HG03457 (cell line): ENCODE results near the gene YARS2.

Experiments used
- ATAC-seq: cut with Tn5 transposase; IDR thresholded peaks from one replicate; pipeline ENCODE4 v1.9.1; 2021; ENCODE audit warnings: moderate number of reproducible peaks; ENCODE audit not compliant: unreplicated experiment

Gene YARS2

DNA sequence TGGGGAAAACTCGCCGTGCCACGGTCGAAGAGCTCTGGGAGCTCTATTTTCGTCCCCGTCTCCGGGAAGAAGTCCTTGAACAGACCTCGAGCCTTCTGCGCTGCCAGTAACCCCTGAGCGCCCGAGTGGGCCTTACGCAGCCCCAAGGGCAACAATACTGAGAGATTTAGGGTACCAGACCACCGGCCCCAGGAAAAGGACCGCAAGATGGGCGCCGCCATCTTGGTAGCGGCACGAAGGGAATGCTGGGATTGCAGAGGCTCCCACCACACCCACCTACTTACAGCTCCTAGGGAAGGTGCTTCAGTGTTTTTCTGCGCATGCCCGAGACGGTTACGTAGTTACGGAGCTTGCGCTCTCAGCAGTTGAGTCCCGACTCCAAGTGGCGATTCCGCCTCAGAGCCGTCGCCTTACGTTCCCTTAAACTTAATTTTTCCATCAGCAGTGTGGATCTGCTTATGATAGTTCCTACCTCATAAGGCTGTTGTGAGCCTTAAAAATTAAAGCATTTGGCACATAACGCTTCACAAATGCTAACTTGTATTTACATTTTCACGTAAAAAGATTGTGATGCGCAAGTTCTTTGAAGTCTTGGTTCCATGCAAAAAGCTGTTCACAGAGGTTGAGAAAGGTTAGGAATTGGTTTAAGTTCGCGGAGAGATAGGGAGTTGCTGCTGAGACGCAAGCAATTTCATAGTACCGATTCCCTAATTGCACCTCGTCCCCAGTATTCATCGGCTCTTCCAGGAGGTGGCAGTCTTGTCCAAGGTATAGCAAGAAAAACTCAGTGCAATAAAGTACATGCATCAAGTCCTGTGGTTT is at the start of gene YARS2:
YARS2 (minus strand) TSS at position 244 of the 822 bp plus-strand sequence; CDS start at position 221, 23 bp downstream.
- peak; percentile 92 for ATAC-seq

DNA sequence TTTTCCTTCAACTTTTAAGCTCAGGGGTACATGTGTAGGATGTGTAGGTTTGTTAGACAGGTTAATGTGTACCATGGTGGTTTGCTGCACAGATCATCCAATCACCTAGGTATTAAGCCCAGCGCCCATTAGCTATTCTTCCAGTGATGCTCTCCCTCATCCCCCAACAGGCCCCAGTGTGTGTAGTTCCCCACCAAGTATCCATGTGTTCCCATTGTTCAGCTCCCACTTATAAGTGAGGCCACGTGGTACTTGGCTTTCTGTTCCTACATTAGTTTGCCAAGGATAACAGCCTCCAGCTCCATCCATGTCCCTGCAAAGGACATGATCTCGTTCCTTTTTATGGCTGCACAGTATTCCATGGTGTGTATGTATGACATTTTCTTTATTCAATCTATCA is 48.6 kb upstream of the YARS2 start:
- no peak for ATAC-seq

GRCh38 chr12:32801269-32801980 is 45.7 kb upstream of the YARS2 start:
- no peak for ATAC-seq

- no peak for ATAC-seq
Observed at GRCh38 chr12:32794281-32794680, 38.6 kb upstream of the YARS2 start.

- no peak for ATAC-seq
Observed at GRCh38 chr12:32789916-32790315, 34.2 kb upstream of the YARS2 start.

GRCh38 chr12:32789446-32789845 is 33.7 kb upstream of the YARS2 start:
- ATAC-seq: no peak

DNA sequence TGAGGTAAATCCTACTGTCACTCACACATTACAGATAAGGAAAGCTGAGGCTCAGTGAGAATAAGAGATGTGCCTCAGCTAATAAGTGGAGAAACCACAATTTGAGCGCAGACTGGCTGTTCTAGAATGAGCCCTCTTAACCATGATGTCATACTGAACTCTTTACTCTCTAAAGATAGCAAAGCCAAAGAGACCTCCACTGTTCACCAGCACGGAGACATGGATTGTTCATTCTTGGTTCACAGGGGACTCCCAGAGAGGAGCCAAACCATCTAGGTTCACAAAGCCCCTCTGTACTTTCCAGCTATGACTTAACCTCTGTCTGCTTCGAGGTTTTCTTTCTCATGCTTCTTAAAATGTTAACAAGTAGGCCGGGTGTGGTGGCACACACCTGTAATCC is 32.7 kb upstream of the YARS2 start:
- no peak for ATAC-seq

DNA sequence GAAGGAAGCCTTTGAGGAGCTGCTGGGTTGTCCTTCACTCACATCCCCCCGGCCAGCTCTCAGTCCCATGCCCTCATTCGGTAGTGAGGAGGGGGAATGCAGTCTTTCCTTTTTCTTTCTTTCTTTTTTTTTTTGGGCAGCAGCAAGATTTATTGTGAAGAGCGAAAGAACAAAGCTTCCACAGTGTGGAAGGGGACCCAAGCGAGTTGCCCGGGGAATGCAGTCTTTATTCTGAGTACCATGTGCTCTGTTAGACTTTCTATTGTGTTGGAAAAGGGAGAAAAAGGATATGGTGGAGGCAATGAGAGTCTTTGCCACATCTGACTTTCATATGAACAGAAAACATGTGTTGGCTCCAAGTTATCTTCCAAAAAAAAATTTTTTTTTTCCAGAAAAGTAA is 29.9 kb upstream of the YARS2 start:
- ATAC-seq: no peak

DNA sequence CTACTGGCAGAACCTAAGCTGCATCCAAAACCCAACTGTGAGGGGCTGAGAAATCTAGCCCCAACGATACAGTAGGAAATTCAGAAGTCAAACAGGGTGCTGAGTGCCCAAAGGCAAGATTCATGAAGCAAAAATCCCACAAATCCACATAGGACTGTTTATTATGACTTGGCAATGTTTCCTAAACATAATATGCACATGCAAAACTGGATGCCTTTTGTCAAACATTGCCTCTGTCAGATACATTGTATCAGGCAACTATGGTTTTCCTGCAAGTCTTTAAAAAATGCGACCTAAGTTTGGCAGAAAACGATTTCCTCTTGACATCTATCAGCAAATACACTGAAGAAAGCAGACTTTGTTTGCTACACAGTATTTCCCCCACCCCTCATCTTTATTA is 27.3 kb upstream of the YARS2 start:
- ATAC-seq: no peak

DNA sequence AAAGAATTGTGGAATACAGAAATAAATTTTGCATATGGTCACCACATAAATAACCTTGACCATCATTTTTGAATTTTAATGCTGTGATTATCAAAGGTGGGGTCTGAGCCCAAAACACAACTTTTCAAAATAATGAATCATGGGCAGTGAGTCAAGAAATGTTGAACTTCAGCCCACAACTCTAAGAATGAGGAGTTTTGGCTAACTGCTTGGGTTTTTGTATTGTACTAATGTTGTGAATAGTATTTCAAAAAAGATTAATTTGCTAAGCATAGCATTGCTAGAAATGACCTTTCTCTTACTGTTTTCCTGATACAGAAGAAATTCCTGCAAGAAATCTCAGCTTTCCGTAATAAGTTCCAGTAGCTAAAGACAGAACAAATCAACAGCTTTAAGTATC is 24.4 kb upstream of the YARS2 start:
- ATAC-seq: no peak

DNA sequence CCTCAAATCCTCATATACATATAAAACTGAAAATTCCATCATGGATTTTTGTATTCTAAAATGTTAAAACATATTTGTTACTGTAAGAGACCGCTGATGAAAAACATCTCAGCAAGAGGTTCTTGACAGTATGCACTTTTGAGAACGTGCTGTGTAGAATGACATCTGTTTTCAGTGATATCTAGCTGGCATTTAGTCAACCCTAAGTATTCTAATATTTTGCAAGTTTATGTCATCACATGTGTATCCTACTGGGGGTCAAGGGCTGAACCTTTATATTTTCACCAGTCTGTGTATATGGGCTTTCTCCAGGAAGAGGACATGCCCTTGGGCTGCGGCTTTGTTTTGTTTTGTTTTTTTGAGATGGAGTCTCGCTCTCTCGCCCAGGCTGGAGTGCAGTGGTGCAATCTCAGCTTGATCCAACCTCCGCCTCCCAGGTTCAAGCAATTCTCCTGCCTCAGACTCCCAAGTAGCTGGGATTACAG is 22.0 kb upstream of the YARS2 start:
- no peak for ATAC-seq

- no peak for ATAC-seq
Observed at GRCh38 chr12:32777159-32777558, 21.5 kb upstream of the YARS2 start.

GRCh38 chr12:32776258-32776657 is 20.6 kb upstream of the YARS2 start:
- no peak for ATAC-seq

- no peak for ATAC-seq
Observed at GRCh38 chr12:32773691-32774090, 18.0 kb upstream of the YARS2 start.

- ATAC-seq: no peak
Observed at GRCh38 chr12:32770141-32770540, 14.4 kb upstream of the YARS2 start.

DNA sequence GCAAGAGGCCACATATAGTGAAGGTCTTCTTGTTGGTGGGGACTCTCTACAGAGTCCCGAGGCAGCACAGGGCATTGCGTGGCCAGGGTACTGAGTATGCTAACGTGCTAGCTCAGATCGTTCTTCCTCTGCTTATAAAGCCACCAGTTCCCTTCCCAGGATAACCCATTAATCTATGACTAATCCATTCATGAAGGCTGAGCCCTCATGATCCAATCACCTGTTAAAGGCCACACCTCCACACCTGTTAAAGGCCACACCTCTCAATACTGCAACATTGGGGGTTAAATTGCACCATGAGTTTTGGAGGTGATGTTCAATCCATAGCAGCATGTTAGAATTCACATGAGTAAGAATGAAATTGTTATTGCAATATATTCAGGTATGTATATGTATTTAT is 12.8 kb upstream of the YARS2 start:
- no peak for ATAC-seq

DNA sequence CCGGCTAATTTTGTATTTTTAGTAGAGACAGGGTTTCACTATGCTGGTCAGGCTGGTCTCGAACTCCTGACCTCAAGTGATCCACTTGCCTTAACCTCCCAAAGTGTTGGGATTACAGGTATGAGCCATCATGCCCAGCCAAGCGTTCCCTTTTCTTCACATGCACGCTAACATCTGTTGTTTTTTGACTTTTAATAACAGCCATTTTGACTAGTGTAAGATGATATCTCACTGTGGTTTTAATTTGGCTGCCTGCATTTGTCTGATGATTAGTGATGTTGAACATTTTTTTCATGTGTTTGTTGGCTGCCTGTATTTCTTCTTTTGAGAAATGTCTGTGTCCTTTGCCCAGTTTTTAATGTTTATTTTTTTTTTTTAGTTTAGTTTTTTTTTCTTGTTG is 10.2 kb upstream of the YARS2 start:
- no peak for ATAC-seq

GRCh38 chr12:32761716-32762115 is 6.0 kb upstream of the YARS2 start:
- no peak for ATAC-seq

DNA sequence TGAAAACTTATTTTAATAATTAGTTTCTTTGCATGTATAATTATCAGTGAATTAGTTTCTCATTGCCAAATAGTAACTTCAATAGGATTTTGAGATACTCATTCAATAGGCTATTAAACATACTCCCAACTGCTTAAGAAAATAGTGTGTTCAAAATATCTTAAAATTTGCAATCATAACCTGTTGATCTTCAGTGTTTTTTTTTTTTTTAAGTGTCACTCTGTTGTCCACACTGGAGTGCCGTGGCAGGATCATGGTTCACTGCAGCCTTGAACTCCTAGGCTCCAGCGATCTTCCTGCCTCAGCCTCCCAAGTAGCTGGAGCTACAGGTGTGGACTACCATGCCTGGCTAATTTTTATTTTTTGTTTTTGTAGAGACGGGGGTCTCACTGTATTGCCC is 1.5 kb upstream of the YARS2 start:
- ATAC-seq: no peak

DNA sequence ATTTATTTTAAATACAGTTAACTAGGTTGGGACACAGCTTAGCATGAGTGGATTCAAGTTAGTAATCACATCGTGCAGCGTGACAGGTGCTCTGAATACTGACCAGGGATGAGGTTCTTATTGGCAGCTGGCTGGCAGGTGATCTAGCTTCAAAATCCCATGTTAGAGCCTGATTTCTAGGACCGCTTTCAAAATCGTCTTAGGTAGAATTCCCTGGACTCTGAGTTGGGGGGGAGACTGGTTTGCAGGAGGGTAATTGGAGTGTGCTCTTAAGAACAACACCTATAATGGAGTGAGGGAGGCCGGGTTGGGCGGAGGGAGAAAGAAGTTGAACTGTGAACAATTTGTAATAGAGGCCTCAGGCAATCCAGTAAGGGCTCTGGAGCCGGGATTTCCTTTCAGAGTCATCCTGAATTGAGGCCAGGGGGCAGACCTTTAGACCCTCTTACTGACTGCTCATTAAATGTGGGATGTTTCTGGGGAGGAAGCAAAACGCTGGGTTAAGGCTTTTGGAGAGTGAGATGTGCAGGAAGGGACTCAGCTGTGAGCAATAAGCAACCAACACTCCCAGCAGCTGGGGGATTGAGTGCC is 874 bp upstream of the YARS2 start:
- no peak for ATAC-seq

DNA sequence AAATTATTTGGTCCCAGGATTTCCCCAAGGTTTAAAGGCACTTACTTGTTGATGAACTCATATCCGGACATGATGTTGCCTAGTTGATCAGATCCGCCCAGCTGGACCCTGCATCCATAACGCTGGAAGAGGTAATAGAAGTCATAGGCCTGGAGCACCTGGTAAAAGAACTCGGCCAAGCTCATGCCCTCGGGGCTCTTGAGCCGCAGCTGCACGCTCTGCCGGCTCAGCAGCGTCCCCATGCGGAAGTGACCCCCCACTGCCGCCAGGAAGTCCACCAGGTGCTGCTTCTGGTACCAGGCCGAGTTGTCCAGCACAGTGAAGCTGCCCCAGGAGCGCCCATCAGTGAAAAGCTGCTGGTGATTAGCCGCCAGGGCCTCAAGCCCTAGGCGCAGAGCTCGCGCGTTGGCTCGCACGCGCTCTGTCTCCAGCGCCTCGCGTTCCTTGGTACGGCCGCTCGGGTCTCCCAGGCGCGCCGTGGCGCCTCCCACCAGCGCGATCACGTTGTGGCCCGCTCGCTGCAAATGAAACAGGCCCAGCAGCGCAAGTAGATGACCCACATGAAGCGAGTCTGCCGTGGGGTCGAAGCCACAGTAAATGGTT is 545 bp downstream of the YARS2 start:
- peak; percentile 59 for ATAC-seq
